NCI-H1417 treated with DMSO at 0.1 percent for 48 hours (cell line): Measurements from ENCODE around the gene HJV.

Source experiments
- DNase-seq: peaks from one replicate; lab custom pipeline; 2025; lab: John Stamatoyannopoulos, UW

Gene HJV

DNA sequence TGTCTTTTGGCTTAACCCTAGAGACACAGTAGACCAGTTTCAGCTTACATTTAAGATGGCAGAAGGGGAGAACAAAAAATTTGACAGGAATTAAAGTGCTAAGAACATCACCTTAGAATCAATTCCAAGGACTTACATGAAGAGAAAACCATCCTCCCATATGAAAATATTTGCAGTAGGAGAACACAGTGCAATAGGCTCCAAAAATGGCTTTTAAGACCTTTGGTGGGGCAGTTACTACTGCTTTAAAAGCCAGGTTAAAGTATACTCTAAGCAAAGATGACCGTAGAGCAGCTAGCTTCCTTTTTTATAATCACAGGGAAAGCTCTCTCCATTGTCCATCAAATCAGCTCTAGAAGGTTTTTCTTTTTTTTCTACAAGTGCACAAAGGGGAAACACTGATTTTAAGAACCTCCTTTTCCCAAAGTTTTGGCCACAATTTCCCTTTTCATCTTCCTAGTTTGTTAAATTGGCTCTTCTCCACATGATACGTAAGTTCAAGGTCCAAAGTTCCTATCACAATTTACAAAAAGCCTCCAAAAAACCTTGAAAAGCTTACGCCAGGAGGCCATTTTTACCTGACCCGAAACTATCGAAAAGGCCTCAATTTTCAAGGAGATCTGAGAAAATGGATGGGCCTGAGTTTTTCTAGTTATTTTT, 28.4 kb downstream of the HJV start:
- no peak for DNase-seq

DNA sequence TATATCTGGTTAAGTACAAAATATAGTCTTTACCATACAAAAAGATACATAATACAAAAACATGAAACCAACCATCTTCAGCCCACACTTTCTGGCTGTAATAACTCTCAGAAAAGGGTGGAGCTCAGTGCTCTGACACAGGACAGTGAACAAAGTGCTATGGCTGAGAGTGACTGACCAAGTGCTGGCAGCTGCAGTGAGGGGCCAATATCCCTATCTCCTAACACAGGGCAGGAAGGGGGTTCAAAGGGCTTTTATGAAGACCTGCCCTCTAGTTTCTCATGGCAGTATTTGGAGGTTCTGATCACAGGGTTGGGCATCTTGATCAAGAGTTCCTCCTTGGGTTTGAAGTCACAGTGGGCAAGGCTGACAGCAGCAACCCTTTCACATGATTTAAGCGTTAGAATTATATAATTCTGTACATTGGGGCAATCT, 29.0 kb downstream of the HJV start:
- no peak for DNase-seq

DNA sequence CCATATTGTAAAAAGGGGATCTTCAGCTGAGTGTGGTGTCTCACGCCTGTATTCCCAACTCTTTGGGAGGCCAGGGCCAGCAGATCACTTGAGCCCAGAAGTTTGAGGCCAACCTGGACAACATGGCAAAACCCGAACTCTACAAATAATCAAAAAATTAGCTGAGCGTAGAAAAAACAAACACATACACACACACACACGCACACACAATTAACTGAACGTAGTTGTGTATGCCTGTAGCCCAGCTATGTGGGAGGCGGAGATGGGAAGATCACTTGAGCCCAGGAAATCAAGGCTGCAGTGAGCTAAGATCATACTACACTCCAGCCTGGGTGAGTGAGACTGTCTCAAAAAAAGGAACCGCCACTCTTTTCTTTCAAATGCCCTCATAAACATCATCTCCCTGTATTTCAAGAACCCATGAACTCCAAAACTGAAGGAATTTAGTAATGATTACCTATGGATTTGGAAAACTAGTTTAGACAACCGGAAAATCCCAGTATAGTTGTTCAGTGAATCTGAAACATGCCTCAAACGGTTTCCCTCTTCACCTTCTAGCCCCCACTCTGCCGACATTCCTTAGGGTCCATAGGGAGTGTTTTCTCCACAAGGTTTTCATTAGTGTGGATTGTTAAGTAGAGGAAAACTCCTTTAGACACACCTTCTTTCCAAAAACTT, 29.7 kb downstream of the HJV start:
- no peak for DNase-seq

DNA sequence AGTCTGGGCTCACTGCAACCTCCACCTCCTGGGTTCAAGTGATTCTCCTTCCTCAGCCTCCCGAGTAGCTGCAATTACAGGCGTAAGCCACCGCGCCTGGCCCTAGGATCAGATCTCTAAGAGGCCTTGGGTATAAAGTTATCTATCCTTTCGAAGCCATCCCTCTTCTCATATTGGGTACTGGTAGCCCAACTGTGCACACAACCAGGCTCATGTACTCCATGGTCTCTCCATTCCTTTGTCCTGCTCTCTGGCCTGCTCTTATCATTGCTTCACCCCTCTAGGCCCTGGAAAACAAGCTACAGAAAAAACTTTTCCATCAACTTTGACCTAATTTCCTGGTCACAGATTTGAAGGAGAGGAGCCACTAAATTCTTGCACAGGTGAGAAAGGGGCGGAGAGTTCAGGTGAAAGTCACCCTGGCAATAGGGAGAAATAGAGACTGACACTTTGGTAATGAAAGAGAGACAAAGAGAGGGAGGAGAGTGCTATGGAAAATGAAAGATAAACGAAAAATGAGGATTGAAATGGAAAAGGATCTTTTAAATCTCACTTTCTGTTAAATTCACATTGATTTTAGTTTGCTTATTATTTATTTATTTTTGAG, 31.2 kb downstream of the HJV start:
- no peak for DNase-seq

DNA sequence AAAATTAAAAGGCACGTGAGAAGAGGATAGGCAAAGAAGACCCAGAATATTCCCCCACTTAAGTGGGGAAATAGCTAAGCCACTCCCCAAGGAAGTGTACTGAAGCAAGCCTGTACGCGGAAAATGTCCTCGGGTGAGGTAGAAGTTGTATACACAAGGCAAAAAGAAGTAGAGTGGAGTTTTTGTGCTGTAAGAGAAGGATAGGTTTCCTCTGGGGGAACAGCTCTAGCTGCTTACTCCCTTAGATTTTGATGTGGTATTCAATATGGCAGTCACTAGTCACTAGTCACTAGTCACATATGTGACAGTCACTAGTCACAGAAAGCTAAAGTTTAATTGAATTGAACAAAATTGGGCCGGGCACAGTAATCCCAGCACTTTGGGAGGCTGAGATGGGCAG, 32.8 kb downstream of the HJV start:
- DNase-seq, result no peak

DNA sequence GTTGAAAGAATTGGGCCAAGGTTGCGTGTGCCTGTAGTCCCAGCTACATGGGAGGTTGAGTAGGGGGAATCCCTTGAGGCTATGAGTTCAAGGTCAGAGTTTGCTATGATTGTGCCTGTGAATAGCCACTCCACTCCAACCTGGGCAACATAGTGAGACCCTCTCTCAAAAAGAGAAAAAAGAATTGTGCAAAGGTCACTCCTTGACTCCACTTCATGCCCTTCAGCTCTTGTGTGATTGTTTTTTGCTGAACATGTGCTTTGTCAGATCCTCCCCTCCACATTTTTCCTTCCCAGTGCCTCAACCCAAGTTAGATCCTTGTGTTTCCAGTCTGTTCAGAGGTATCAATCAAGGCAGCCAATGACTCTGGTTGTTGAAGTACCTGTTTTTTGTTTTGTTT, 33.6 kb downstream of the HJV start:
- DNase-seq, result no peak

DNA sequence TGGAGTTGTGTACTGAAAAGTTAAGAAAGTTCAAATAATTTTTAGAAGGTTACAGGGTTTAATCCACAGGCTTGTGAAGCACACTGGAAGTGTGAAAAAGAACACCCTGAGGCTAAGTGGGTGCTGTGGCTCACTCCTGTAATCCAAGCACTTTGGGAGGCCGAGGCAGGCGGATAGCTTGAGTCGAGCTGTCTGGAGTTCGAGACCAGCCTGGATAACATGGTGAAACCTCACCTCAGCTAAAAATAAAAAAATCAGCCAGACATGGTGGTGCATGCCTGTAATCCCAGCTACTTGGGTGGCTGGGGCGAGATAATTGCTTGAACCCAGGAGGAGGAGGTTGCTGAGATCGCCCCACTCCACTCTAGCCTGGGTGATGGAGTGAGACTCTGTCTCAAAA, 35.0 kb downstream of the HJV start:
- no peak for DNase-seq

DNA sequence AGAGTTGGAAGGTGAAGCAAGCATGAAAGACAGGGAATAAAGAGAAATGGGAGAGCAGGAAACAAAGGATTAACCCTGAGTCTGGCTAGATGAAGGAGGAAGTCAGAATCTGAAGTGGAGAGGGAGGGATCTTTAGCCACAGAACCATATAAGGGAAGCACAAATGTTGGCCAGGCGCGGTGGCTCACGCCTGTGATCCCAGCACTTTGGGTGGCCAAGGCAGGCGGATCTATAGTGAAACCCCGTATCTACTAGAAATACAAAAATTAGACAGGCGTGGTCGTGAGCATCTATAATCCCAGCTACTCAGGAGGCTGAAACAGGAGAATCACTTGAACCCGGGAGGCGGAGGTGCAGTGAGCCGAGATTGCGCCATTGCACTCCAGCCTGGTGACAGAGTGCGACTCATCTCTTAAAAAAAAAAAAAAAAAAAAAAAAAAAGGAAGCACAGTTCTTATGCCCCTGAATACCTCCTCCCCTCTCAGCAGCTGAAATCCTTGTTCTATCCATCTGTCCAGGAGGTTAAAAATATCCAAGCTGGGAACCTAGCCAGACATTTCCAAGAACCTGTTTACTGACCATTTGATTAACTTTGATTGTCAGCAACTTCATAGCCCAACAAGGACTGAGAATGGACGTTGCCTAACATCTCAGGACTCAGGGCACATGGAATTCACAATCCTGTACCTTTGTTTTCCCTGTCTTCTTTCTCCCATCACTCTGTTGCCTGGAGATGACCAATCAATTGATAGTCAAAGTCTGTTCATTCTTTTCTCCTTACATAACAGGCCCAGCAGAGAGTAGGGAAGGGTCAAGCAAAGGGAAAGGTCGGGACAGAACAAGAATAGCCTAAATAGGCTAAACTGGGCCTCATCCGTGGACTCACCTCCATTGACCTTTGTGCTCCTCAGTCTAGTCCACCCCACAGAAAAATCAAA, 35.8 kb downstream of the HJV start:
- DNase-seq, result no peak

DNA sequence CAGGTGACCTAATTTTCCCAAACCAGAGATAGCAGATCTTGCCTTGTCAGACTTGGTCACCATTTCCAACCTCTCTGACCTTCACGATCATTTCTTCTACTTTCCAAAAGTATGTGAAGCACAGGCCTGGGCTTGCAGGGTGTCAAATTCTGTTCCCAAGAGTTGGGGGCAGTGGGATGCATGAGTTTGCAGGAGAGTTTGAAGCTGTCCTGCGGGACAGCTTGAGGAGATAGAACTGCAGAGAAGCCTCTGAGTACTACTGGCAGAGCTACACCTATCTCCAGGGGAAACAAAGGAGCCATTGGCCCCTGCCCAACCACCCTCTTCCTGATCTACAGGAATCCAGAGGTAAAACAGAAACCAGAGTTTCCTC, 36.4 kb downstream of the HJV start:
- DNase-seq, result no peak

DNA sequence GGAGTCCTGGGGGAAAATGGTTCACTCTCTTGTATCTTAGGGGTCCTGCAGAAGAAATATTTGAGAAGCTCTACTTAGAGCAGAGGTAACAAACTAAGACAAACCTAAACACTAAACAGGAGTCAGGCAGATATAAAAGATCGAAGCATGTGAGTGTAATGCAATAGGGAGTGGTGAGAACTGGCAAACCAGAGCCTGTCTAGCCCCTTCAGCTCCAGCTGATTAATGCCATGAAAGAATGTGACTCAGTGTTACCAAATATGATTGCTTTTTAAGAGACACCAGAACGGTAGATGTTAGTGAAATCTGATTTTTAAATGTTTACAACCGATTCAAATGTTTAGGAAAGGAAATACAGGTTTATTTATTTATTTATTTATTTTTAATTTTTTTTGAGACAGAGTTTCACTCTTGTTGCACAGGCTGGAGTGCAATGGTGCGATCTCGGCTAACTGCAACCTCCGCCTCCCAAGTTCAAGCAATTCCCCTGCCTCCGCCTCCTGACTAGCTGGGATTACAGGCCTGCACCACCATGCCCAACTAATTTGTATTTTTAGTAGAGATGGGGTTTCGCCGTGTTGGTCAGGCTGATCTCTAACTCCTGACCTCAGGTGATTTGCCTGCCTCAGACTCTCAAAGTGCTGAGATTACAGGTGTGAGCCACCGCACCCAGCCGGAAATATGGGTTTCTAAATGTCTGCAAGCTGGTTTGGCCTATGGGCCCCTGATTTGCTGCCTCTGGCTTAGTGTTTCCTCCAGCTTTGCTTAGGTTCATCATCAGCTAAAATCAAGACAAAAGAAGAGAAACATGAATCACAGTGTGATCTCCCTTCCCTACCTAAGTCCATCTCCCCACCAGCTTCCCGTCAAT, 37.3 kb downstream of the HJV start:
- DNase-seq, result no peak

DNA sequence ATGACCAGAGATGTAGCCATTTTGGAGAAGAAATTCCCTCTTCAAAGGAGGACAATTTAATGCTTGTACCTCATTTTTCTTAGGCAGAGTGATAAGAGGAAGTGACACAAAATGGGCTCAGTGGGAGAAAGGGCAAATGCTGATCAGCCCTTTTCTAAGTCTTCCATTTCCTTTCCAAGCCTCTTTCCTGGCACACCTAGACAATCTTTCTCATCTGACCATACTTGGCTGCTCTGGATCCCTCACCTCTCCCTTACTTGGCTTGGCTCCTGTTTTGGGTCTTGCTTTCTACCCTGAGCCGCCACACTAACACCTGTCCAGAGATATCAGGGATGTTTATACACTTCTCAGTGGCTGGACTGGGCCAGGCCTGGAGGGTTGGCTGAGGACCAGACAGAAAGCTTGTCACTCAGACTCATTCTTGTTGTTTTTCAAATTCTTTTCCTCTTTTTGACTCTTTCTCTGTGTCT, 38.3 kb downstream of the HJV start:
- no peak for DNase-seq

DNA sequence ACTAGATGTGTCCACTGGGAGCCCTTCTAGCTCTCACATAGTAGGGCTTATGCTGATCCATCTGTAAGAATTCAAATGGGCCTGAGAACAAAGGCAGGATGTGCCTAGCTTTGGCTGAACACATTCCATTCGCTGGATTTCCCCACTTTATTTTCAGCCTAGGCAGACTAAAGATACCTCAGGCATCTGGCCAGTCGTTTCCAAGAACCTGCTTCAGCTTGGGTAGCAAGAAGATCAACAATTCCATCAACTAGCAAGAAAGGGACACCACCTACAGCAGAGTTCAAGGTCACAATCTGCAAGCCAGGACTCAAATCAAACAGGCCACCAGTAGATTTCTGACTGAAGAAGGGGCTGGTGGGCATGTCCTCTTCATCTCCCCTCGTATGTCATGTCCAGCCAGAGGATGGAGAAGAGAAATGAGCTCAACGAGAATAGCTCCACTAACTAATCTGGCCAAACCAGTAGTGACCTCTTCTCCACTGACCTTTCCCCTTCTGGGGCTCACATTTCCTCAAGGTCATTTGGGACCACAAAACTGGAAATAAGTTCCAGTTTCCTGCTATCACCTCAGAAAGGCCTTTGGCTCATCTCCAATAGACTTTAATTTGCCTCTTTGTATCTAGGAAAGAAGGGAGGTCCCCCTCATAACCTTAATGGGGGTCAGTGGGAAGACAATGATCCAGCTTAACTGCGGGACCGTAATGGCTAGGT, 39.4 kb downstream of the HJV start:
- DNase-seq, result no peak

DNA sequence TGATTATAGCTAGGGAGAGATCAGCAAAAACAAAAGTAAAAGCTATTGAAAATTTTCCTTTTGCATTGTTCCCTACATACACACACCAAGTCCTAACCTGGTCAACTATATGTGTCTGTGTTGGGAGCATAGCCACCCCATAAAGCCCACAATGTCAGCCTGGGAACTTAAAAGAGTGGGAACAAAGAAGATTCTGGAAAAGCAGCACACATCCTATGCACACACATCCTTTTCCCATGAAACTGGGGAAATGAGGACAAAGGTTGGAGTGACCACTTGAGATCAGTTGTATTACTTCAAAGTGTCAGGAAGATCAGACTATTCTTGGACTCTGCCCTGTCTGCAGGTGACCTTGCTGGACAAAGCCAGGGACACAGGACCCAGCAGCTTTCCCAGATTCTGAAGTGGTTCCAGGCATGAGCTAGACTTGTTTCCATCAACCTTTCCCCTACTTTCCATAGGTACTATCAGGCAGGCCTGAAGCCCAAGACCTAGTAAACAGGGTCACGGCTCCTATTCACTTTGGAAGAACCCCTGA, 41.0 kb downstream of the HJV start:
- no peak for DNase-seq

DNA sequence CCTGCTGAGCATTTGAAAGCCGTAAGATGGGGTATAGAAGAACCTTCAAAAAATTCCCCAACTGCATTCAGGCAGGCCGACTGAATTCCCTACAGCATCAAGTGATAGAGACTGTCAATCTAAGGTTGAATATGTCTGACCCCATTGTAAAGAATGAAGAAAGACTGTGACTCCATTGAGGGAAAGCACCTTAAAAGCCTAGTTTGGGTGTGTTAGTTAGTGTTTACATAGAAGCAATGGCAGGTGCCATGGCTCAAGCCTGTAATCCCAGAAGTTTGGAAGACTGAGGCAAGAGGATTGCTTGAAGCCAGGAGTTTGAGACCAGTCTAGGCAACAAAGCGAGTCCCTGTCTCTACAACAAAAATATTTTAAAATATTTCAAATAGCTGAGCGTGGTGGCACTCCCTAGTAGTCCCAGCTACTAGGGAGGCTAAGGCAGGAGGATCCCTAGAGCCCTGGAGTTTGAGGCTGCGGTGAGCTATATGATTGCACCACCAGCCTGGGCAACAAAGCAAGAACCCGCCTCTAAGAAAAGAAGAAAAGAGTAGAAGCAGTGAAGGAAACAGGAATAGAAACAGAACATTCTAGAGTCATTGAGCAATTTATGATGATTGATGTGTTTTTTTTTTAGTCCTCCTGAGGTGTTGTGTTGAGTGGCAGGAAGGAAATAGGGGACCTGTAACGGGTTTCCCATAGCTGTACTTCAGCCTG, 41.6 kb downstream of the HJV start:
- DNase-seq, result no peak

DNA sequence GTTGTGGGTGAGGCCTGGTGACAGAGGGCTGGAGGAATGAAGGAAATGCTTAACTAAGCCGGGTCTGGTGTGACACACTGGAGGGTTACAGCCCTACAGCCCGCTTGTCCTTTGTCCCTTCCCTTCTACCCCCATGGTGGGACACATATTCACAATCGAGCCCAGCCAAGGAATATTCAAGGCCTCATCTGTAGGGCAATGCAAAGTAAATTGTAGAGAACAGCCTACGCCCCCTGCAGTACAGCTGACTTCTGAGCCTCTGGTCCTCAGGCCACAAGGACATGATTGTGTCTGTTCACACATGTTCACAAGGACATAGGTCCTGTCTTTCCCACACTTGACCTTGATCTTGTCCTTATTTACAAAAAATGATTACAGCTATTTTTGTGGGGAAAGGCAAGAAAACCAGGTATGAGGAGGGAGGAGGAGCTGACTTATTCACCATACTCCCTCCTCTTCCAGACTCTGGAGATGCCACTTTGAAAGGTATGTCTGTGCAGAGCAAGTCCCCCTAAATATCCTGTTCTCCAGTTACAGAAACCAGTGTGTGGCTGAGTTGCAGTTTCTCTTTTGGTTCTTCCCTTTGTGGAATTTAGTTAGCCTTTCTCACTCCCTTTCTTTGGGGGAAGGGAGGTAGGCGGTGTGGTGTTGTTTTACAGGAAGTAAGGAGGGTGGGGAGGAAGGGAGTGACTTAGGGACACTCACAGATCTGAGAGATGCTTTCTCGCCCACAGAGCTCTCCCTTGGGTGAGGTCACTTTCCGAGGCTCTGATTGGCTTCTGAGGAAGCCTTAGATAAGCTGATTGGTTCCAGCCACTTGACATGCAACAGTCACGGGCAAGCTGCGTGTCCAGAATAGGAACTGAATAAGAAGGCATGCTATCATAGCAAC, 42.4 kb downstream of the HJV start:
- DNase-seq, result peak; percentile 81

DNA sequence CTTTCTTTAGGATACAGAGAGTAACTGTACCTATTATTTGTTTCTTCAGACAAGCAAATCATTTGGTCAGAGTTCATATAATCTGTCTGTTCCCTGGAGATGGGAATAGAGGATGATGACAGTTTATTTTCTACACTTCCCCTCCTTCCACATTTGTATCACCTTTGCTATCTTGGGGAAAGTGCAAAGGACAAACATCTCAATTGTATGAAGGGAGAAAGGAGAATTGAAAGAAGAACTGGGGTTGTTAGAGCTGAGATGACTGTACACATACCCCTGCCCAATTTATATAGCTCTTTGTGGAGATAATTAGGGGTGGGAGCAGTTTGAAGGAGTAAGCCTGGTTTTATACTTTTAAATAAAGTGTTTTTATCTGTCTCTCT, 43.1 kb downstream of the HJV start:
- no peak for DNase-seq

DNA sequence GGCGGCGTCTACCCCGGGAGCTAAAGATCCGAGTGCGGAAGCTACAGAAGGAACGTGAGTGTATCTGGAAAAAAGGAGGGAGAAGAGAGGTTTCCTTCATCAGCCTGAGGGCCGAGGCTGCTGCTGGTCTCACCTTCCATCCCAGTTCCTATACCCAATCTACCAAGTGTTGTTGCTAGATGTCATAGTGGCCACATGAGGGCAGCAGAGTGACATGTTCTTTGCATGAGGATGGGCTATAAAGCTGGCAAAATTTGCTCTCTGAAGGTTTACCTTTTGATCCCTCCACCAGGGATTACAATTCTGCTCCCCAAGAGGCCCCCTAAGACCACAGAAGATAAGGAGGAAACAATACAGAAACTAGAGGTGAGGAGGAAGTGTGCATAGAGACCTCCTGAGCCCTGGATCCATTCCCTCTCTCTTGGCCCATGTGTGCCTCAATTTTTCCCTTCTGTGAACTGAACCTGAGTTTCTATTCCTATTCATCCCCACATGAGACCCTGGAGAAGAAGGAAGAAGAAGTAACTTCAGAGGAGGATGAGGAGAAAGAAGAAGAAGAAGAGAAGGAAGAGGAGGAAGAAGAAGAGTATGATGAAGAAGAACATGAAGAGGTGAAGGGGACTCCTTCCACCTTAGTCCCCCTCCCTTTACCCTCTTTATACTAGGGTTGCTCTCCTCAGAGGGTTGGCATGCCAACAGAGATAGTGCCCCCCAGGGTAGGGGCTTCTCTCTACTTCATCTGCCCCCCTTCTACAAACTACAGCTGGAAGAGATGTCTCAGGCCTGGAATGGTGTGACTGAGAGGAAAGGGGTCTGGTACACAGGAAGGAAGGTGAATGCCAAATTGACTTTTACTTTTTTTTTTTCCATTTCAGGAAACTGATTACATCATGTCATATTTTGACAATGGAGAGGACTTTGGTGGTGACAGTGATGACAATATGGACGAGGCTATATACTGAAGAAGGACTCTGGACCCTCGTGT, 43.8 kb downstream of the HJV start:
- DNase-seq, result no peak

DNA sequence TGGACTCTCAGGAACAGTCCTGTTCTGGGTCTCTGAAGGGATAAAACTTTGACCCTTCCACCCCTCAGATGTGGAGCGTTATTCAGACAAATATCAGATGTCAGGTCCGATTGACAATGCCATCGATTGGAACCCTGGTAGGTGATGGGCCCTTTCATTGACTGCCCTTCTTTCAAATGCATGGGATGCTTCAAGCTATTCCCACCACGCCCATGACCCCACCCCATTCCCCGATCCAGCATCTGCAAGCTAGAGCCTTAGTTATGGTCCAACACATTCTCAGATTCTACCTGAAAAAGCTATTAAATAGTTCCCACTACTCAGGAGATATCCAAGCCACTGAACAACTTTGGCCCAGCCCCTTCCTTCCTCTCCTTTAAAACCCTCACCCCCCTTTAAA, 44.5 kb downstream of the HJV start:
- no peak for DNase-seq
